DND-41 (cell line): Measurements from ENCODE around the gene R3HDM4.

ENCODE experiments used
- ATAC-seq: fragments of 200-7000 bp; cut with Tn5 transposase; 3 replicates; pipeline ENCODE4 v1.9.1; 2021; ENCODE audit warnings: low read depth; ENCODE audit not compliant: insufficient read depth
- DNase-seq: peaks from one replicate; pipeline ENCODE4 v3.0.0-alpha.2; 2020
- H2AFZ ChIP-seq: 2 replicates; pipeline ENCODE4 v1.6.0; 2012; ENCODE audit warnings: low read depth, low read length
- H3K27ac ChIP-seq: 2 replicates; pipeline ENCODE4 v1.5.1; 2012; ENCODE audit warnings: low read length, inconsistent platforms
- H3K27me3 ChIP-seq: fragments of 200-600 bp; sonication (generic); 2 replicates; pipeline ENCODE4 v1.6.0; 2012; ENCODE audit warnings: low read length, mild to moderate bottlenecking, inconsistent platforms; ENCODE audit not compliant: insufficient read depth, poor library complexity
- H3K36me3 ChIP-seq: 2 replicates; pipeline ENCODE4 v1.5.1; 2012; ENCODE audit warnings: low read length, inconsistent platforms; ENCODE audit not compliant: insufficient read depth
- H3K4me1 ChIP-seq: 2 replicates; pipeline ENCODE4 v1.5.1; 2012; ENCODE audit warnings: mild to moderate bottlenecking, low read length; ENCODE audit not compliant: insufficient read depth
- H3K4me2 ChIP-seq: 2 replicates; pipeline ENCODE4 v1.6.0; 2012; ENCODE audit warnings: mild to moderate bottlenecking, moderate library complexity, low read length, inconsistent platforms; ENCODE audit not compliant: insufficient read depth
- H3K4me3 ChIP-seq, 2 experiments: fragments of 200-600 bp in 1 of 2; shearing (Covaris generic) in 1 of 2; 2 replicates each; pipeline ENCODE4 v1.5.1; 2012 to 2016; ENCODE audit warnings: inconsistent platforms in 2 of 2, low read length in 2 of 2, mild to moderate bottlenecking in 2 of 2, low read depth in 1 of 2, moderate library complexity in 1 of 2
- H3K79me2 ChIP-seq: 2 replicates; pipeline ENCODE4 v1.6.0; 2012; ENCODE audit warnings: low read length, inconsistent platforms; ENCODE audit not compliant: insufficient read depth
- H3K9ac ChIP-seq: 2 replicates; pipeline ENCODE4 v1.6.0; 2012; ENCODE audit warnings: low read depth, mild to moderate bottlenecking, inconsistent platforms, low read length, moderate library complexity
- H3K9me3 ChIP-seq: 2 replicates; pipeline ENCODE4 v1.5.1; 2012; ENCODE audit warnings: low read length, moderate library complexity, mild to moderate bottlenecking, inconsistent platforms; ENCODE audit not compliant: insufficient read depth, severe bottlenecking
- H4K20me1 ChIP-seq: 2 replicates; pipeline ENCODE4 v1.6.0; 2012; ENCODE audit warnings: low read length; ENCODE audit not compliant: insufficient read depth
- CTCF ChIP-seq: IDR thresholded peaks from 2 replicates; pipeline ENCODE4 v1.5.1; 2012; ENCODE audit warnings: borderline replicate concordance, low read length, moderate library complexity, mild to moderate bottlenecking; ENCODE audit not compliant: poor library complexity, severe bottlenecking; ENCODE audit errors: extremely low read depth
- EZH2 ChIP-seq: IDR thresholded peaks from 3 replicates; pipeline ENCODE4 v1.6.1; 2012; ENCODE audit warnings: borderline replicate concordance, low read depth, mild to moderate bottlenecking, moderate library complexity, low read length, inconsistent platforms; ENCODE audit not compliant: severe bottlenecking

Gene R3HDM4

GRCh38 chr19:939439-939838 is 26.4 kb upstream of the R3HDM4 start:
- no peak overlapping the region for H3K9ac ChIP-seq
- no peaks in the 10 kb centered on the region for H3K4me1 ChIP-seq
- H4K20me1 ChIP-seq: peaks cover 53% of the 10 kb centered on the region

GRCh38 chr19:938233-938923 is 25.4 kb upstream of the R3HDM4 start:
- H3K9ac ChIP-seq: no peak overlapping the region
- no peak overlapping the region for H3K4me2 ChIP-seq
- H3K27me3 ChIP-seq: no peaks in the 10 kb centered on the region
- no peaks in the 10 kb centered on the region for H3K9me3 ChIP-seq
- peaks cover 55% of the 10 kb centered on the region for H3K36me3 ChIP-seq
- H3K4me3 ChIP-seq: no peak overlapping the region
- no peak overlapping the region for H3K27ac ChIP-seq
- TF ChIP-seq EZH2 (no peak), CTCF (no peak)
- ATAC-seq (no peak), DNase-seq (no peak)
- peaks cover 46% of the 10 kb centered on the region for H4K20me1 ChIP-seq
- no peaks in the 10 kb centered on the region for H3K4me1 ChIP-seq
- no peak overlapping the region for H2AFZ ChIP-seq
- peaks cover 83% of the 10 kb centered on the region for H3K79me2 ChIP-seq

More at GRCh38 chr19:939439-939838, 26.4 kb upstream of the R3HDM4 start:
- DNase-seq (no peak), ATAC-seq (no peak)
- peaks cover 84% of the 10 kb centered on the region for H3K79me2 ChIP-seq
- no peak overlapping the region for H3K27ac ChIP-seq
- H3K9me3 ChIP-seq: no peaks in the 10 kb centered on the region
- no peak overlapping the region for H3K4me2 ChIP-seq
- no peak for TF ChIP-seq CTCF
- TF ChIP-seq EZH2: no peak
- H3K36me3 ChIP-seq: peaks cover 57% of the 10 kb centered on the region
- no peaks in the 10 kb centered on the region for H3K27me3 ChIP-seq
- H3K4me3 ChIP-seq: no peak overlapping the region
- no peak overlapping the region for H2AFZ ChIP-seq

DNA sequence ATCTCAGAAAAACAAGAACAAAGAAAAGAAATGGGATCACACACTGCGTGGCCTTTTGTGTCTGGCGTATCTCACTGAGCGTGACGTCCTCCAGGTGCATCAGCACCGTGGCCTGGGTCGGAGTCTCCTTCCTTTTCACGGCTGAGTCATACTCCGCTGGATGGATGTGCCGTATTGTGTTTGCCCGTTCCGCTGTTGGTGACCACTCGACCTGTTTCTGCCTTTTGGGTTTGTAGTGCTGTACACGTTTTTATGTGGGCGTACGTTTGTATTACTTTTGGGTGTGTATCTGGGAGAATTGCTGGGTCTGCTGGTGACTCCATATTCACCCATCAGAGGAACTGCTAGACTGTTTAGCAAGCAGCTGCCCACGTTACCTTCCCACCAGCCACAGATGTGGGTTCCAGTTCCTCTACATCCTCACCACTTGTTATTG is 24.3 kb upstream of the R3HDM4 start:
- TF ChIP-seq EZH2: no peak
- no peak for TF ChIP-seq CTCF
- Histone ChIP-seq H4K20me1 (peaks cover 51% of the 10 kb centered on the region), H3K4me2 (no peak overlapping the region), H2AFZ (no peak overlapping the region), H3K9ac (no peak overlapping the region), H3K79me2 (peaks cover 86% of the 10 kb centered on the region), H3K9me3 (no peaks in the 10 kb centered on the region), H3K36me3 (peaks cover 58% of the 10 kb centered on the region), H3K27ac (no peak overlapping the region), H3K27me3 (no peaks in the 10 kb centered on the region), H3K4me3 (no peak overlapping the region), H3K4me1 (no peaks in the 10 kb centered on the region)
- ATAC-seq: 0 out of 3 replicates have a peak, but pooled peaks have one; percentile 58
- peak; percentile 32 for DNase-seq

GRCh38 chr19:936175-936546 is 23.1 kb upstream of the R3HDM4 start:
- H3K4me2 ChIP-seq: no peak overlapping the region
- H3K4me1 ChIP-seq: no peaks in the 10 kb centered on the region
- no peak for ATAC-seq
- TF ChIP-seq EZH2 (no peak), CTCF (no peak)
- no peaks in the 10 kb centered on the region for H3K9me3 ChIP-seq
- H3K27ac ChIP-seq: no peak overlapping the region
- no peak overlapping the region for H3K9ac ChIP-seq
- H3K79me2 ChIP-seq: peaks cover 79% of the 10 kb centered on the region
- no peaks in the 10 kb centered on the region for H3K27me3 ChIP-seq
- peaks cover 53% of the 10 kb centered on the region for H3K36me3 ChIP-seq
- no peak overlapping the region for H2AFZ ChIP-seq
- no peak for DNase-seq
- no peak overlapping the region for H3K4me3 ChIP-seq
- H4K20me1 ChIP-seq: peaks cover 46% of the 10 kb centered on the region
